RWPE2 (cell line): ENCODE measurements around the gene NUP62.
"Not testable (repeated sequence)": the region's sequence is repeated elsewhere in the genome, so short reads cannot be mapped to it uniquely, and the experiment has no call there.

Experiments
- ATAC-seq: fragments of 200-7000 bp; cut with Tn5 transposase; 3 replicates; pipeline ENCODE4 v1.9.1; 2021; ENCODE audit warnings: low read depth
- DNase-seq: peaks from one replicate; pipeline ENCODE4 v3.0.0-alpha.2; 2020; ENCODE audit warnings: low spot score
- H3K27ac ChIP-seq: fragments of 450-650 bp; 2 replicates; pipeline ENCODE4 v1.5.1; 2017; ENCODE audit warnings: mild to moderate bottlenecking; ENCODE audit not compliant: poor library complexity, severe bottlenecking
- H3K27me3 ChIP-seq: fragments of 250-450 bp; sonication (Bioruptor Pico); 2 replicates; pipeline ENCODE4 v1.5.1; 2021; ENCODE audit warnings: mild to moderate bottlenecking, moderate library complexity; ENCODE audit not compliant: insufficient read depth, poor library complexity, severe bottlenecking
- H3K36me3 ChIP-seq: fragments of 250-450 bp; sonication (Bioruptor Pico); 2 replicates; pipeline ENCODE4 v1.5.1; 2020; ENCODE audit warnings: low read depth, mild to moderate bottlenecking, moderate library complexity
- H3K4me1 ChIP-seq: fragments of 250-450 bp; sonication (Bioruptor Pico); 2 replicates; pipeline ENCODE4 v1.5.1; 2021; ENCODE audit warnings: mild to moderate bottlenecking, moderate library complexity; ENCODE audit not compliant: insufficient read depth, poor library complexity, severe bottlenecking
- H3K4me3 ChIP-seq: fragments of 250-450 bp; sonication (Bioruptor Pico); 2 replicates; pipeline ENCODE4 v1.5.1; 2021; ENCODE audit warnings: mild to moderate bottlenecking, moderate library complexity; ENCODE audit not compliant: severe bottlenecking
- H3K9me3 ChIP-seq: fragments of 250-450 bp; sonication (Bioruptor Pico); 2 replicates; pipeline ENCODE4 v1.5.1; 2021; ENCODE audit warnings: mild to moderate bottlenecking, moderate library complexity; ENCODE audit not compliant: severe bottlenecking
- CTCF ChIP-seq: fragments of 450-650 bp; IDR thresholded peaks from one replicate; pipeline ENCODE4 v1.5.1; 2017; ENCODE audit warnings: mild to moderate bottlenecking, moderate library complexity; ENCODE audit not compliant: poor library complexity, severe bottlenecking

NUP62 gene

GRCh38 chr19:49968279-49968922 lies 39.1 kb upstream of the NUP62 start:
- Histone ChIP-seq H3K27me3 (no peaks in the 10 kb centered on the region), H3K4me1 (no peaks in the 10 kb centered on the region), H3K36me3 (no peaks in the 10 kb centered on the region), H3K9me3 (no peaks in the 10 kb centered on the region), H3K27ac (no peak overlapping the region), H3K4me3 (no peak overlapping the region)
- no peak for TF ChIP-seq CTCF
- ATAC-seq (no peak), DNase-seq (no peak)

GRCh38 chr19:49960980-49961379 lies 31.7 kb upstream of the NUP62 start, which contains the start of gene SIGLEC11:
Gene SIGLEC11 (minus strand): TSS chr19:49961172. CDS start chr19:49961081, 91 bp downstream.
- not testable (repeated sequence) for H3K4me1 ChIP-seq, H3K9me3 ChIP-seq, H3K4me3 ChIP-seq, H3K27ac ChIP-seq, H3K27me3 ChIP-seq, ATAC-seq, DNase-seq, H3K36me3 ChIP-seq

- not testable (repeated sequence) for H3K4me1 ChIP-seq, H3K4me3 ChIP-seq, ATAC-seq, H3K27me3 ChIP-seq, H3K36me3 ChIP-seq, DNase-seq, H3K9me3 ChIP-seq, H3K27ac ChIP-seq
Measured at GRCh38 chr19:49959892-49960291, 30.6 kb upstream of the NUP62 start.

GRCh38 chr19:49958596-49958995 lies 29.3 kb upstream of the NUP62 start:
- not testable (repeated sequence) for DNase-seq, H3K4me1 ChIP-seq, ATAC-seq, H3K27ac ChIP-seq, H3K36me3 ChIP-seq, H3K27me3 ChIP-seq, H3K4me3 ChIP-seq, H3K9me3 ChIP-seq

GRCh38 chr19:49958144-49958543 lies 28.8 kb upstream of the NUP62 start:
- not testable (repeated sequence) for H3K36me3 ChIP-seq, H3K27me3 ChIP-seq, ATAC-seq, H3K4me3 ChIP-seq, H3K4me1 ChIP-seq, H3K9me3 ChIP-seq, DNase-seq, H3K27ac ChIP-seq

GRCh38 chr19:49957262-49957915 lies 28.1 kb upstream of the NUP62 start:
- peaks cover 3% of the 10 kb centered on the region for H3K27me3 ChIP-seq
- no peak overlapping the region for H3K4me3 ChIP-seq
- TF ChIP-seq CTCF: no peak
- DNase-seq: no peak
- no peaks in the 10 kb centered on the region for H3K36me3 ChIP-seq
- ATAC-seq: no peak
- no peaks in the 10 kb centered on the region for H3K4me1 ChIP-seq
- peaks cover 3% of the 10 kb centered on the region for H3K9me3 ChIP-seq
- no peak overlapping the region for H3K27ac ChIP-seq

GRCh38 chr19:49956115-49956495 lies 26.8 kb upstream of the NUP62 start:
- H3K4me3 ChIP-seq: no peak overlapping the region
- no peaks in the 10 kb centered on the region for H3K4me1 ChIP-seq
- no peak overlapping the region for H3K27ac ChIP-seq
- H3K9me3 ChIP-seq: peaks cover 3% of the 10 kb centered on the region
- H3K36me3 ChIP-seq: no peaks in the 10 kb centered on the region
- no peak for TF ChIP-seq CTCF
- no peak for ATAC-seq
- DNase-seq: no peak
- H3K27me3 ChIP-seq: peaks cover 3% of the 10 kb centered on the region
